Adrenal gland (tissue), 5 donors: Measurements from ENCODE around the gene CAMK2G.
"Not testable (repeated sequence)": the region's sequence is repeated elsewhere in the genome, so short reads cannot be mapped to it uniquely, and the experiment has no call there.

Experiments used
- CTCF ChIP-seq, 6 experiments: fragments of 450-650 bp in 4 of 6; fragments of 200-600 bp in 2 of 6; sonication (generic) in 1 of 6; IDR thresholded peaks; 1 replicate in 5 of 6; 2 replicates in 1 of 6; pipeline versions ENCODE4 v1.5.1 to v1.8.0; 2016 to 2021; ENCODE audit warnings: antibody characterized with exemption in 6 of 6, mild to moderate bottlenecking in 2 of 6, moderate library complexity in 1 of 6
- POLR2A ChIP-seq, 2 donors: fragments of 450-650 bp; IDR thresholded peaks; one replicate each; pipeline ENCODE4 v1.6.1; 2017; ENCODE audit warnings: antibody characterized with exemption in 2 of 2, mild to moderate bottlenecking in 2 of 2, moderate library complexity in 1 of 2
- donor health status: DM: no; HTN: no; CAD: no.

GRCh38 chr10:73919481-73919880 is 45.1 kb upstream of the CAMK2G start:
- not testable (repeated sequence) for TF ChIP-seq CTCF, POLR2A (IDR thresholded peaks at IDR 0.05)
